SK-N-SH (cell line): Measurements from ENCODE around the gene PIP5K1B.

ENCODE experiments used
- CTCF ChIP-seq: fragments of 200-600 bp; sonication (generic); IDR thresholded peaks from 2 replicates; pipeline ENCODE4 v1.6.1; 2017; ENCODE audit warnings: antibody characterized with exemption, mild to moderate bottlenecking, moderate library complexity
- ELF1 ChIP-seq: IDR thresholded peaks from 2 replicates; pipeline ENCODE4 v1.4.0; 2012
- EP300 ChIP-seq, 2 experiments: IDR thresholded peaks; 2 replicates each; pipeline versions ENCODE4 v1.4.0 to v1.6.1; 2012; ENCODE audit warnings: borderline replicate concordance in 1 of 2, low read depth in 1 of 2, low read length in 1 of 2
- EZH2phosphoT487 ChIP-seq: fragments of 200-600 bp; sonication (generic); IDR thresholded peaks from 2 replicates; pipeline ENCODE4 v1.6.1; 2017; ENCODE audit warnings: low read depth, mixed run types, mild to moderate bottlenecking, antibody characterized with exemption, moderate library complexity, borderline replicate concordance
- GATA2 ChIP-seq: sonication (generic); formaldehyde crosslinking; IDR thresholded peaks from 2 replicates; pipeline ENCODE4 v1.5.0; 2020; ENCODE audit warnings: mild to moderate bottlenecking, missing genetic modification reagents
- JUND ChIP-seq: IDR thresholded peaks from 2 replicates; pipeline ENCODE4 v1.4.0; 2012
- MAX ChIP-seq: IDR thresholded peaks from 2 replicates; pipeline ENCODE4 v1.4.0; 2012; ENCODE audit warnings: low read depth
- POLR2AphosphoS5 ChIP-seq: IDR thresholded peaks from 2 replicates; pipeline ENCODE4 v1.6.1; 2012; ENCODE audit warnings: low read depth, low read length
- RAD21 ChIP-seq: IDR thresholded peaks from 2 replicates; pipeline ENCODE4 v1.6.1; 2012; ENCODE audit warnings: mild to moderate bottlenecking, low read length
- REST ChIP-seq: IDR thresholded peaks from 2 replicates; pipeline ENCODE4 v1.6.1; 2012; ENCODE audit warnings: mild to moderate bottlenecking, low read depth, low read length, moderate library complexity
- SMC3 ChIP-seq: IDR thresholded peaks from 2 replicates; pipeline ENCODE4 v1.6.1; 2012; ENCODE audit warnings: low read depth, low read length, improper control_type of control experiment
- TCF12 ChIP-seq: IDR thresholded peaks from 2 replicates; pipeline ENCODE4 v1.4.0; 2012

GRCh38 chr9:68957479-68957878 is 252.4 kb downstream of the PIP5K1B start:
- TF ChIP-seq JUND, result no peak
- TF ChIP-seq RAD21, result no peak
- TF ChIP-seq GATA2 (CRISPR knock-in tag), result no peak
- TF ChIP-seq CTCF, result no peak
- TF ChIP-seq TCF12, result no peak
- TF ChIP-seq ELF1, result no peak
- TF ChIP-seq MAX, result no peak
- TF ChIP-seq POLR2AphosphoS5, result no peak
- TF ChIP-seq REST, result no peak
- no peak for TF ChIP-seq SMC3
- TF ChIP-seq EP300 (IDR thresholded peaks at IDR 0.05; ENCODE audit: borderline replicate concordance in 1 of 2, low read depth in 1 of 2, low read length in 1 of 2), result no peak
- TF ChIP-seq EZH2phosphoT487, result no peak
